Right lobe of liver (tissue), 6 donors: ENCODE results near the gene CLASP2. TPM values are rescaled to one million over a fixed set of nuclear protein-coding genes. Genes with fewer than 3 reads are reported as not detected.
A peak's percentile ranks its signal among the peaks of the same experiment; 100 is the strongest.
"Not testable (repeated sequence)": the region's sequence is repeated elsewhere in the genome, so short reads cannot be mapped to it uniquely, and the experiment has no call there.

Source experiments
- ATAC-seq, 4 donors: fragments of 200-7000 bp; cut with Tn5 transposase; one replicate each; pipeline ENCODE4 v1.9.1; 2020; ENCODE audit warnings: mild to moderate bottlenecking in 4 of 4, moderate library complexity in 4 of 4
- DNase-seq, 3 donors: peaks; one replicate each; pipeline ENCODE4 v3.0.0-alpha.2; 2020
- H3K27ac ChIP-seq, 3 donors: fragments of 200-600 bp; one replicate each; pipeline ENCODE4 v1.8.0; 2022
- H3K27me3 ChIP-seq, 2 donors: fragments of 200-600 bp; one replicate each; pipeline ENCODE4 v1.8.0; 2022
- H3K36me3 ChIP-seq, 4 donors: fragments of 200-600 bp; sonication (generic) in 1 of 4; one replicate each; pipeline versions ENCODE4 v1.5.1 to v1.8.0; 2017 to 2022; ENCODE audit warnings: control low read depth in 1 of 4
- H3K4me1 ChIP-seq, 4 donors: fragments of 200-600 bp; sonication (generic) in 1 of 4; one replicate each; pipeline versions ENCODE4 v1.5.1 to v1.8.0; 2017 to 2022; ENCODE audit warnings: control low read depth in 1 of 4
- H3K4me3 ChIP-seq, 3 donors: fragments of 200-600 bp; one replicate each; pipeline ENCODE4 v1.8.0; 2022
- H3K9me3 ChIP-seq, 4 donors: fragments of 200-600 bp; sonication (generic) in 1 of 4; one replicate each; pipeline versions ENCODE4 v1.5.1 to v1.8.0; 2017 to 2022; ENCODE audit warnings: control low read depth in 1 of 4
- CTCF ChIP-seq, 4 donors: fragments of 200-600 bp in 3 of 4; fragments of 450-650 bp in 1 of 4; IDR thresholded peaks; one replicate each; pipeline versions ENCODE4 v1.5.1 to v1.8.0; 2016 to 2022; ENCODE audit warnings: antibody characterized with exemption in 4 of 4, mild to moderate bottlenecking in 2 of 4
- POLR2A ChIP-seq: fragments of 450-650 bp; IDR thresholded peaks from one replicate; pipeline ENCODE4 v1.6.1; 2017; ENCODE audit warnings: antibody characterized with exemption, mild to moderate bottlenecking
- WGBS: methylation state at CpG from one replicate; pipeline ENCODE4 v1.1.6; 2018; ENCODE audit warnings: low coverage, low lambda C conversion rate; ENCODE audit not compliant: insufficient coverage; ENCODE audit errors: missing lambda C conversion rate; 5-methylcytosine and 5-hydroxymethylcytosine counted together
- intact Hi-C, 2 donors: fragments of 100-400 bp; cut with DNase I; formaldehyde crosslinking; loops; one replicate each; pipeline versions ENCODE4 v1.11.2 to v1.14.1; 2022
- long read RNA-seq: library from polyadenylated mRNA; unstranded; transcript quantifications from one replicate; pipeline ENCODE4 v2.0.0, GENCODE V29; 2019
- total RNA-seq, 6 experiments: library from RNA; depleted of rRNA in 2 of 6; stranded (reverse); fragments of >200 nt in 2 of 6; fragmentation: NEBNext Ultra II Directional in 3 of 6; extraction: Animal tissue kit (Norgen Biotek cat#: 25700) in 3 of 6; gene quantifications; one replicate each; pipeline versions ENCODE4 v1.1.0 to v1.2.4, GENCODE V29; 2016 to 2023
- donor health status: DM: no; HTN: yes; CAD: no.
- donor health status: DM: no; HTN: no; CAD: no.
- donor health status: DM: no; HTN: no; CAD: no.
- donor health status: DM: no; HTN: yes; CAD: no.
- donor health status: DM: no; HTN: yes; CAD: no.

The CLASP2 gene
- total RNA-seq: 10 to 100 TPM; 15.0 to 19.2 (median 16.5) TPM
- long read RNA-seq: 0 reads

GRCh38 chr3:33717866-33718594 is at the start of gene CLASP2:
Gene CLASP2 (minus strand): TSS chr3:33718254. CDS start chr3:33718002, 252 bp downstream.
- Histone ChIP-seq H3K4me1 (peaks cover 0 to 9% (median 4%) of the 10 kb centered on the region in 4 donors), H3K4me3 (peak within 1 kb of the TSS; percentile 62 to 83 (median 82)), H3K36me3 (no peaks in the 10 kb centered on the region), H3K9me3 (no peaks in the 10 kb centered on the region), H3K27me3 (no peaks in the 10 kb centered on the region), H3K27ac (peak within 1 kb of the TSS; percentile 96 to 99 (median 98))
- 0% methylated on average over 11 of the region's 68 CpGs for WGBS
- intact Hi-C loops: loop anchor here in 1 of 2 donors (10.0 kb wide), 1 partner anchor 83 kb away; no protein-coding TSS in a partner anchor
- TF ChIP-seq POLR2A (peak; percentile 66), CTCF (IDR thresholded peaks at IDR 0.05) (no peak)
- ATAC-seq: peak; percentile 88 to 94 (median 92)
- DNase-seq: peak; percentile 90 to 94 (median 91)

- no peak overlapping the region for H3K4me3 ChIP-seq
- ATAC-seq (no peak), DNase-seq (no peak)
- TF ChIP-seq CTCF (IDR thresholded peaks at IDR 0.05): no peak
- no peak for TF ChIP-seq POLR2A
- H3K27me3 ChIP-seq: no peaks in the 10 kb centered on the region
- WGBS: 57% methylated on average over 2 of the region's 2 CpGs
- H3K27ac ChIP-seq: no peak overlapping the region
- intact Hi-C loops: no loop called here
- no peaks in the 10 kb centered on the region for H3K36me3 ChIP-seq
- no peaks in the 10 kb centered on the region for H3K9me3 ChIP-seq
- no peaks in the 10 kb centered on the region for H3K4me1 ChIP-seq
Measured at GRCh38 chr3:33758864-33759263, 40.8 kb upstream of the CLASP2 start.

- Histone ChIP-seq H3K4me3 (no peak overlapping the region), H3K4me1 (no peaks in the 10 kb centered on the region), H3K27ac (no peak overlapping the region), H3K27me3 (no peaks in the 10 kb centered on the region), H3K36me3 (no peaks in the 10 kb centered on the region), H3K9me3 (no peaks in the 10 kb centered on the region)
- no peak for ATAC-seq
- no peak for TF ChIP-seq CTCF (IDR thresholded peaks at IDR 0.05)
- TF ChIP-seq POLR2A: no peak
- intact Hi-C loops: no loop called here
- DNase-seq: no peak
Measured at GRCh38 chr3:33758281-33758680, 40.2 kb upstream of the CLASP2 start.

- intact Hi-C loops: not testable (repeated sequence)
- WGBS: 67% methylated on average over 1 of the region's 1 CpG
Measured at GRCh38 chr3:33754391-33754790, 36.3 kb upstream of the CLASP2 start.

GRCh38 chr3:33751336-33751735 is 33.3 kb upstream of the CLASP2 start:
- ATAC-seq (no peak), DNase-seq (no peak)
- H3K27me3 ChIP-seq: no peaks in the 10 kb centered on the region
- intact Hi-C loops: no loop called here
- no peaks in the 10 kb centered on the region for H3K4me1 ChIP-seq
- H3K9me3 ChIP-seq: no peaks in the 10 kb centered on the region
- no peak overlapping the region for H3K4me3 ChIP-seq
- TF ChIP-seq CTCF (IDR thresholded peaks at IDR 0.05) (no peak), POLR2A (no peak)
- H3K27ac ChIP-seq: no peak overlapping the region
- WGBS: 75% methylated on average over 2 of the region's 2 CpGs
- no peaks in the 10 kb centered on the region for H3K36me3 ChIP-seq

More at GRCh38 chr3:33754391-33754790, 36.3 kb upstream of the CLASP2 start:
- H3K27ac ChIP-seq, H3K4me3 ChIP-seq, DNase-seq, H3K36me3 ChIP-seq, H3K9me3 ChIP-seq, H3K4me1 ChIP-seq, H3K27me3 ChIP-seq, ATAC-seq: not testable (repeated sequence)
